Measurements from ENCODE around the gene EPHA2. TPM values are rescaled to one million over a fixed set of nuclear protein-coding genes. Genes with fewer than 3 reads are reported as not detected.
"Not testable (repeated sequence)": the region's sequence is repeated elsewhere in the genome, so short reads cannot be mapped to it uniquely, and the experiment has no call there.

The EPHA2 gene
- 155 and 197 TPM in 2 replicates for total RNA-seq

- DNase-seq (ENCODE audit: extremely low read depth, low read depth, low spot score), result no peak
Measured at GRCh38 chr1:16155537-16156410, at the start of gene EPHA2. Gene EPHA2 (minus strand): TSS chr1:16156069. CDS start chr1:16155932, 137 bp downstream.

- DNase-seq (ENCODE audit: extremely low read depth, low read depth, low spot score), result no peak
Measured at GRCh38 chr1:16205334-16205671, 49.4 kb upstream of the EPHA2 start.

GRCh38 chr1:16204634-16205333, 48.9 kb upstream of the EPHA2 start:
- DNase-seq (ENCODE audit: extremely low read depth, low read depth, low spot score), result no peak

- no peak for DNase-seq (ENCODE audit: extremely low read depth, low read depth, low spot score)
Measured at GRCh38 chr1:16204216-16204615, 48.3 kb upstream of the EPHA2 start.

- DNase-seq (ENCODE audit: extremely low read depth, low read depth, low spot score), result no peak
Measured at GRCh38 chr1:16203550-16203949, 47.7 kb upstream of the EPHA2 start.

- no peak for DNase-seq (ENCODE audit: extremely low read depth, low read depth, low spot score)
Measured at GRCh38 chr1:16202281-16203210, 46.7 kb upstream of the EPHA2 start.

GRCh38 chr1:16199700-16200099, 43.8 kb upstream of the EPHA2 start:
- no peak for DNase-seq (ENCODE audit: extremely low read depth, low read depth, low spot score)

GRCh38 chr1:16199157-16199501, 43.3 kb upstream of the EPHA2 start:
- no peak for DNase-seq (ENCODE audit: extremely low read depth, low read depth, low spot score)

- no peak for DNase-seq (ENCODE audit: extremely low read depth, low read depth, low spot score)
Measured at GRCh38 chr1:16198444-16199156, 42.7 kb upstream of the EPHA2 start.

GRCh38 chr1:16196874-16197273, 41.0 kb upstream of the EPHA2 start:
- no peak for DNase-seq (ENCODE audit: extremely low read depth, low read depth, low spot score)

GRCh38 chr1:16196139-16196538, 40.3 kb upstream of the EPHA2 start:
- not testable (repeated sequence) for DNase-seq (ENCODE audit: extremely low read depth, low read depth, low spot score)

- DNase-seq (ENCODE audit: extremely low read depth, low read depth, low spot score), result no peak
Measured at GRCh38 chr1:16195518-16195905, 39.6 kb upstream of the EPHA2 start.

- no peak for DNase-seq (ENCODE audit: extremely low read depth, low read depth, low spot score)
Measured at GRCh38 chr1:16191916-16192546, 36.2 kb upstream of the EPHA2 start.

GRCh38 chr1:16191309-16191708, 35.4 kb upstream of the EPHA2 start:
- DNase-seq (ENCODE audit: extremely low read depth, low read depth, low spot score), result no peak

- no peak for DNase-seq (ENCODE audit: extremely low read depth, low read depth, low spot score)
Measured at GRCh38 chr1:16189921-16190621, 34.2 kb upstream of the EPHA2 start.

- DNase-seq (ENCODE audit: extremely low read depth, low read depth, low spot score), result no peak
Measured at GRCh38 chr1:16189003-16189402, 33.1 kb upstream of the EPHA2 start.

- DNase-seq (ENCODE audit: extremely low read depth, low read depth, low spot score), result no peak
Measured at GRCh38 chr1:16187748-16188401, 32.0 kb upstream of the EPHA2 start.

GRCh38 chr1:16186655-16187235, 30.9 kb upstream of the EPHA2 start:
- no peak for DNase-seq (ENCODE audit: extremely low read depth, low read depth, low spot score)
